Activated CD8-positive, alpha-beta memory T cell treated with anti-CD3 and anti-CD28 coated beads for 24 hours (primary cell): Measurements from ENCODE around the gene ADRA2C.

Source experiments
- DNase-seq: peaks from one replicate; pipeline ENCODE4 v3.0.0-alpha.2; 2020

ADRA2C gene

DNA sequence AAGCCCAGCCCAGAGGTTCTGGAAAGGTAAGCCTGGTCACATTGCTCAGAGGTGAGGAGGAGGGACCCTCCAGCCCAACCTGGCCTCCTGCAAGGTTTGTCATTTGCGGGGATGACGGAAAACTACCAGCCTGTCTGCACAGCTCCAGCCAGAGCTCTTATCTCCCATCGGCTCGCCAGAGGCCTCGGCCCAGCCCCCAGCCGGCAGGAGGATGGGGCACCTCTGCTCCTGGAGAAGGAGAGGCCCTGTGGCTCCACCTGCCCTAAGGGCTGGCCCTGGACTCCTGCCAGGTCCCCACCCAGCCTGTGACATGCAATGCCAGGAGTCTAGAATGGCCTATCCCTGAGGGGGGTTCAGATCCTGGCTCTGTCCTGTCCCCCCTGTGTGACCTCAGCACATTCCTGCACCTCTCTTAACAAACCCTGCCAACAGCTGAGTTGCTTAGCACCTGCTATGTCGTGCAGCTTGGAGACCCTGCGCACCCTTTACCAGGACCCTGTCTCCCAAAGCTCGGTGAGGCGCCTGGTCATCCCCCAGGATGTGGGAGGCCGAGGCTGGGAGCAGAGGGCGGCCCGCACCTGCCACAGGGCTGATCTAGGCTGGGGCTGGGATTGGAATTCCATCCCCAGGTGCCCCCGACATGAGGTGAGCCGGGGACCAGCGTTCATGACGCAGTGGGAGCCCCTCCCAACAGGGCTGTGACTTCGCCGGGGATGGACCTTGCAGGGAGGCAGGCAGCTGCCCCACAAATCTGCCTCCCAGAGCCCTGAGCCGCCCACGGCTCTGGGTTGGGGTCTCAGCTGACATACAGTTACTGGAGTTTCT is 14.4 kb downstream of the ADRA2C start:
- no peak for DNase-seq

DNA sequence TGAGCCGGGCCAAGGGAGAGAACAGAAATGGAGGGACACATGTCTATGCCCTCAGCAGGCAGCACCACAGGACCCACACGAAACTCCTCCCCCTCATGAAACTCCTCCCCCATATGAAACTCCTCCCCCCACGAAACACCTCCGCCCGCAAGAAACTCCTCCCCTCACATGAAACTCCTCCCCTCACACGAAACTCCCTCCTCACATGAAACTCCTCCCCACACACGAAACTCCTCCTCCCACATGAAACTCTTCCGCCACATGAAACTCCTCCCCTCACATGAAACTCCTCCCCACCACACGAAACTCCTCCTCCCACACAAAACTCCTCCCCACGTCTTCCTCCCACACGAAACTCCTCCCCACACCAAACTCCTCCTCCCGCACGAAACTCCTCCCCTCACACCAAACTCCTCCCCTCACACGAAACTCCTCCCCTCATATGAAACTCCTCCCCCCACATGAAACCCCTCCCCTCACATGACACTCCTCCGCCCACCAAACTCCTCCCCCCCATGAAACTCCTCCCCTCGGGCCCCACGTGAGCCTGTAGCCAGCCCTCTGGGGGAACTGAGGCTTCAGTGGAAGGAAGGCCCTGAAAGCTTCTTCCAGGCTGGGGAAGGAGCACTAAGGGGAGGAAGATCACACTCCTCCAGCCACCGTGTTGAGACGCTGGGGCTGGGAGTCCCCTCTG is 15.2 kb downstream of the ADRA2C start:
- DNase-seq = no peak

- DNase-seq = no peak
Measured at GRCh38 chr4:3781997-3782930, 16.1 kb downstream of the ADRA2C start.

DNA sequence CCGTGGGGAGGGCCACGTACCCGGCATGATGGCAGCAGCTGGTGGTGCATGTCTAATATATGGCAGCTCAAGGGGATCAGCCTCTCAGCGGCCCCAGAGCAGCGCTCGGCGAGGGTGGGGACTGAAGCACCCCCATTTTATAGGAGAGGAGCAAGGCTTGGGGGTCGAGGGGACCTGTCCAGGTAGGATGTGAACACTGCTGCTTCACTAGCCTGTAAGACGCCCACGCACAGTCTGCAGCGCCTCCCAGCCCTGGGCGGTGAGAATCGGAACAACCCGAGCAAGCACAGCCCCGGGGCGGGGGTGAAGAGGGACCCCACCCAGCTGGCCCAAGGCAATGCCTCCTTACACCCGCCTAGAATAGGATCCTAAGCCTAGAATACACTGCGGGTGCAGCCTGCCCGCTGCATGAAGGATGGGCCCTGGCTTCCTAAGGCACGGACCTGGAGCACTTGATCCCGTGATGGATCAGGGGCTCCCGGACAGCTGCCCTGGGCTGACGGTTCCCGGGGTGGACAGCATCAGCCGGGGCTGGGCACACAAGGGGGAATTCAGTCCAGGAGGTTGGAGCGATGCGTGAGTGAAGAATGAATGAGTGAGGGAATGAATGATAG is 17.6 kb downstream of the ADRA2C start:
- DNase-seq = no peak

- no peak for DNase-seq
Measured at GRCh38 chr4:3784454-3785291, 18.5 kb downstream of the ADRA2C start.

- no peak for DNase-seq
Measured at GRCh38 chr4:3785292-3785565, 19.0 kb downstream of the ADRA2C start.

- no peak for DNase-seq
Measured at GRCh38 chr4:3786196-3786869, 20.1 kb downstream of the ADRA2C start.

DNA sequence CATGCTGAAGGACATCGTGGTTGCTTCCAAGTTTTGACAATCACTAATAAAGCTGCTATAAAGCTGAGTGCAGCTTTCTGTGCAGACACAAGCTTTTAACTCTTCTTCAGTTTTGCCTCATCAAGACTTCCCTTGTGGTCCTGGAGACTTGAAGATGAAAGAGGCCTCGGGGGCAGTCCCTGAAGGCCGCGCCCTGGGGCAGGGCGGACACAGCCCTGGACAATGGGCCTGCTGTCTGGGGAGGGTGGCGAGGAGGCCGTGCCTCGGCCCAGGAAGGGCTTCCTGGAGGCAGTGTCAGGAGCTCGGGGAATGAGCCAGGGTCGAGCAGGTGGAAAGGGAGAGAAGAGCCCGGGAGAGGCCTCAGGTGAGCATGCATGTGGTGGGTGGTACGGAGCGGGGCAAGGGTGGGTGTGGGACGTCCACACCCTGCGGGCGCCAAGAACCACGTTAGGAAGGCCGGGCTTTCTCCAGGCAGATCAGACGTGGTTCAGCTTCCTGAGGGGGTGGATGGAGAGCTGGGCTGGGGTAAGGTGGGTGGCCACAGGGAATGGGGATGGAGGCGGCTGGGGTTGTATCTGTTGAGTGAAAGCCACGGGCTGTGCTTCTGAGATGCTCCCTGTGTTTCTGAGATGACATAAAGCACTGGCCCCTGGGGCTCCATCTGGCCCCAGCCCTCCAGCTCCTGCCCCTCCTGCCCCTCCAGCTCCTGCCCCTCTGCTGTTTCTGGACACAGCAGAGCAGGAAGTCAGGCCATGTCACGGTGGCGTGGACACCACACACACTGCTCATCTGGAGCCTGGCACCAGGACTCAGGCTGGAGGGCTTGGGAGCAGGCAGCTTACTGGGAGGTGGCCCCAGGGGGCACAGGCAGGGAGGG is 21.5 kb downstream of the ADRA2C start:
- no peak for DNase-seq

- DNase-seq = no peak
Measured at GRCh38 chr4:3788366-3788660, 22.1 kb downstream of the ADRA2C start.

DNA sequence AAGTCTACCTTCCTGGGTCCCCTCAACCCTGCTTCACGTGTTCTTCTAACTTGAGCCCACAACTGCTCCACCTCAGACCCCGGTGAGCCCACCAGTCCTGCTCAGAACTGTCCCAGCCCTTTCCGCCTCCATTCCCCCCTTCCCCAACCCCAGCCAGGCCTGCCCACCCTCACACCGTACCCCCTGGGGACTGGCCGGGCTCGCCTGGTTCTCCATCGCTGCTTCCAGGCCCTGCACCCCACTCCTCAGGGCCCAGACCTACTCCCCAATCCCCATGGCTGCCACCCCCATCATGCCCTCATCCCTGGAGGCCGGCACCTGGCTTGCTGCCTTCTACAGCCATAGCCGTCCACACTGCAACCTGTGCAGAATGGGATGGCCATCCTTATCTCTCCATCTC is 23.4 kb downstream of the ADRA2C start:
- DNase-seq = no peak

GRCh38 chr4:3790006-3790561 is 23.9 kb downstream of the ADRA2C start:
- DNase-seq = no peak

- DNase-seq = no peak
Measured at GRCh38 chr4:3791256-3791655, 25.1 kb downstream of the ADRA2C start.

GRCh38 chr4:3791910-3792542 is 25.8 kb downstream of the ADRA2C start:
- no peak for DNase-seq

- no peak for DNase-seq
Measured at GRCh38 chr4:3792813-3793212, 26.6 kb downstream of the ADRA2C start.

DNA sequence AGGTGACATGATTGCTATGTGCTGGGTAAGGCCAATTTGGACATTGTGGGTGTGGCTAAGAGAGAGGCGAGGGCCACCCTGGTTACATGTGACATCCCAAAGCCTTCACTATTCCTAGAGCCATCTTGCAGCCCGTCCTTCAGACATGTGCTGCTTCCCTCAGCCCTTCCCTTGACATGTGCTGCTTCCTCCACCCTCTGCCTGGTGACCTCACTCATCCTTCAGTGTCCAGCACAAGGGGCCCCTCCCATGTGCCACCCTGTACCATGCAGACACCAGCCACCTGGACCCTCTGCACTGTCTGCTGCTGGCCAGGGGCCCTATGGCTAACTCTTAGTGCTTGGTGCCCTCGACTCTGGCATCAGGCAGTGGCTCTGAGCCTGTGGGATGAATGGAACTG is 27.4 kb downstream of the ADRA2C start:
- DNase-seq = no peak

- DNase-seq = no peak
Measured at GRCh38 chr4:3796960-3797359, 30.8 kb downstream of the ADRA2C start.

DNA sequence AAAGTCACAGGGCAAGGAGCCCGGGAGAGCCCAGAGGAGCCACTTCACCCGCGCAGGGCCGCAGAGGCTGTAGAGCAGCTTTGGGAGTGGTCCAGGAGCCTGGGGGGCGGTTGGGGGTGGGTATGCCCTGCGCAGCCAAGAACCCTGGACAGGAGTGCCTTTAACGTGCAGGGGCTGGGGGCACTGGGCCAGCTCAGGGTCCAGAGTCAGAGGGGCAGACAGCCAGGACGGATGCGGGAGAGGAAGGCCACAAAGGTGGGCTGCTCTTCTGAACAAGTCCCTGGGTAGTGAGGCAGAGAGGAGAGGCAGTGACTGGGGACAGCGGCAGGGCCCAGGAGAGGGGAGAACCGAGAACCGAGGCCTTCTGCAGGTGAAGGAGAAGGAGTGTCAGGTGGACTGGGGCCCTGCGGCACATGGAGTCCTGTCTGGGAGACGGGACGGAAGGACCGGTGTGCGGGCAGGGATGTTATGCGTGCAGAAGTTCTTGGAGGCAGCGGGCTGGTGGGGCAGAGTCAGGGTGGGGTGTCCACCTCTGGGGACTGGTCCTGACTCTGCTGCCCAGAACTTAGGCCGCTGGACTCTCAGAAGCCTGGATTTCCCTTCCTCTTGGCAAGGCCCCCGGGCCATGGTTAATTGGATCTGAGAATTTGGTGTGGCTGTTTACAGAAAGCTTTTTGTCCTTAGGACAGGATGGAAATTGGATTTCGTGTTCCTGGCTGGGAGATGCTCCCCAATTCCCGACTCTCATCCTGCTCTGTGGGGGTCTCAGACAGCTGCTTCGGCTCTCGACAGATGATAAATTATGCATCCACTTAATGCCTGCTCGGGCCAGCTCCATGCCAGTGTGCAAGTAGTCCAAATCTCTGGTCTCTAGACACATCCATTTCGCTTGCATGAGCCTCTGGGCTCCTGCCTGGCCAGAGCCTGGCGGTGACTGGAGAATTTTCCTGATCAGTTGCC is 31.9 kb downstream of the ADRA2C start:
- DNase-seq = no peak

DNA sequence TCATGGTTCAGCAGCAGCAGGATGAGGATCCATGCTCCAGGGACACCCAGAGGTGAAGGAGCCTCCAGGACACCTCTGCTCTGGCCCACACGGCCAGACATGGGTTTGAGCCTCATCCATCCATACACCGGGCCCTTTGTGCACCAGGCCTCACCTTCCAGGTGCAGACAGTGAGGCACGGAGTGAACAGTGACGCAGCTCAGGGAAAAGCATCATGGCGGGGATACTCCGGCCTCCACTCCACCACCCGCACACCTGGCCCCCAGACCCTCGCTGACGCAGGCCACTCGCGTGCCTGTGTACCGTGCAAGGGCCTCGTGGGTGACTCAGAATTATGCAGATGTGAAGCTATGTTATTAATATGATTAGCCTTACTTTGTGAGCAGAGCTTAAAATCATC is 33.3 kb downstream of the ADRA2C start:
- DNase-seq = no peak

- DNase-seq = no peak
Measured at GRCh38 chr4:3800351-3800750, 34.2 kb downstream of the ADRA2C start.
